ENCODE measurements around the gene TMEM129. TPM values are rescaled to one million over a fixed set of nuclear protein-coding genes. Genes with fewer than 3 reads are reported as not detected.
A peak's percentile ranks its signal among the peaks of the same experiment; 100 is the strongest.

The TMEM129 gene
- total and polyA plus RNA-seq, 8 donors, result 24.3 to 41.1 (median 29.0) TPM

- peak; percentile 53 to 91 (median 80) for DNase-seq
- ATAC-seq, result peak; percentile 95
- Histone ChIP-seq H3K27me3 (no peaks in the 10 kb centered on the region), H3K9me3 (no peaks in the 10 kb centered on the region), H3K4me1 (peaks cover 0 to 12% of the 10 kb centered on the region in 2 donors), H3K27ac (no peak overlapping the region), H3K36me3 (peaks cover 0 to 83% of the 10 kb centered on the region in 2 donors), H3K4me3 (no peak overlapping the region)
- peak; percentile 89 to 98 for TF ChIP-seq CTCF (IDR thresholded peaks at IDR 0.05)
- intact Hi-C loops (cut with DNase I), result loop anchor here in 1 of 2 donors (5.0 kb wide), 1 partner anchor 34 kb away; no protein-coding TSS in a partner anchor
Observed at GRCh38 chr4:1693131-1693896, 27.8 kb downstream of the TMEM129 start.

- no peak for DNase-seq
- intact Hi-C loops (cut with DNase I), result loop anchor here in 1 of 2 donors (5.0 kb wide), 1 partner anchor 35 kb away; no protein-coding TSS in a partner anchor
- H3K4me3 ChIP-seq, result no peak overlapping the region
- H3K27ac ChIP-seq, result no peak overlapping the region
- H3K36me3 ChIP-seq, result peaks cover 0 to 70% of the 10 kb centered on the region in 2 donors
- peaks cover 0 to 12% of the 10 kb centered on the region in 2 donors for H3K4me1 ChIP-seq
- no peak for TF ChIP-seq CTCF (IDR thresholded peaks at IDR 0.05)
- H3K27me3 ChIP-seq, result no peaks in the 10 kb centered on the region
- no peaks in the 10 kb centered on the region for H3K9me3 ChIP-seq
- no peak for ATAC-seq
Observed at GRCh38 chr4:1691737-1692373, 29.3 kb downstream of the TMEM129 start.

GRCh38 chr4:1690698-1691097 is 30.4 kb downstream of the TMEM129 start:
- peaks cover 0 to 12% of the 10 kb centered on the region in 2 donors for H3K4me1 ChIP-seq
- intact Hi-C loops (cut with DNase I), result loop anchor here in 1 of 2 donors (5.0 kb wide), 1 partner anchor 37 kb away; no protein-coding TSS in a partner anchor
- peaks cover 0 to 59% of the 10 kb centered on the region in 2 donors for H3K36me3 ChIP-seq
- no peak for TF ChIP-seq CTCF (IDR thresholded peaks at IDR 0.05)
- no peak for ATAC-seq
- no peak for DNase-seq
- no peak overlapping the region for H3K27ac ChIP-seq
- H3K27me3 ChIP-seq, result no peaks in the 10 kb centered on the region
- H3K9me3 ChIP-seq, result no peaks in the 10 kb centered on the region
- no peak overlapping the region for H3K4me3 ChIP-seq

- Histone ChIP-seq H3K36me3 (peaks cover 0 to 19% of the 10 kb centered on the region in 2 donors), H3K27ac (no peak overlapping the region), H3K4me3 (no peak overlapping the region), H3K4me1 (peaks cover 0 to 21% of the 10 kb centered on the region in 2 donors), H3K9me3 (no peaks in the 10 kb centered on the region), H3K27me3 (no peaks in the 10 kb centered on the region)
- DNase-seq (no peak), ATAC-seq (no peak)
- no peak for TF ChIP-seq CTCF (IDR thresholded peaks at IDR 0.05)
- intact Hi-C loops (cut with DNase I), result no loop called here
Observed at GRCh38 chr4:1686440-1687036, 34.6 kb downstream of the TMEM129 start.

Measured in left lung (tissue), 10 donors.